ENCODE measurements around the gene BZW2.

BZW2 gene

DNA sequence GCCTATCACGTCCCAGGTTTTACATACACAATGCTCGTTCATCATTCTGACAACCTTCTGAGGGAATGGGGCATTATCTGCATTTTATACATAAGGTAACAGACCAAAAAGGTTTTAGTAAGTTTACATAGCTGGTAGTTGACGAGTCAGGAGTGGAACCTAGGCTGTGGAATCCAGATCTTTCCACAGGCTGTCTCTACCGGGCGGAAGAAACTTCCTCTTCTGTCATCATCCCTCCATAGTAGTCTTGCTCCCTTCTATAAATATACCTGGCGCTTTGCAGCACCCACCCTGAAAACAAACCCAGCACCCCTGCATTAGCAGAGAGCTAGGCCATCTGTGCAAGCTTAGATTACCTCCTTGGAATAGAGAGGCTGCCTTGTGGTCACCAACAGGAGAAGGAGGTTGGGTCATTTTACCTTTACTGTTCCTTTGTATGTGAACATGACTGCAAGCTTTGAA, 108.9 kb downstream of the BZW2 start:
- DNase-seq, result no peak

DNA sequence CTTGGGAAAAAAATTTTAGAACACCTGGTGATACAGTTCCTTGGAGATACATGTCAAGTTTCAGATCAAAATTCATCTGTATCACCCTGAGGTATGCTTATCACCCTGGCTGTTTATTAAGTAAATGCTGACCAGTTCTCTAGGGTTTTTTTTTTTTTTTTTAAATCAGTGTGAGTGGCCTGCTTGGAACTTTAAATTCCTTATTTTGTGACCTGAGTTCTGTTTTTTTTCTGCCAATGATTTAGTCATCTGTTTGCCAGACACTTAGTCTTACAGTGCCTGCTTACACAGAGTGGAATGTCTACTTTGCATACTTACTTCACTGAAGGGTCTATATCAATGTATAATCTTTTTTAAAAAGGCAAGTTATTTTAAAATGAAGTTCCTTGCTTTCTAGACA, 109.4 kb downstream of the BZW2 start:
- no peak for DNase-seq

All from activated CD4-positive, CD25-positive, alpha-beta regulatory T cell treated with anti-CD3 and anti-CD28 coated beads, Interleukin-2, amount 50 U/mL, for 72 hours (primary cell).